Brain microvascular endothelial cell (primary cell): ENCODE results near the gene TLCD5.
A peak's percentile ranks its signal among the peaks of the same experiment; 100 is the strongest.

Experiments used
- DNase-seq: peaks from one replicate; pipeline ENCODE4 v3.0.0-alpha.2; 2020
- H3K27ac ChIP-seq: fragments of 250-450 bp; sonication (Bioruptor Pico); 2 replicates; pipeline ENCODE4 v1.5.1; 2020; ENCODE audit warnings: mild to moderate bottlenecking, moderate library complexity
- H3K27me3 ChIP-seq: fragments of 250-450 bp; sonication (Bioruptor Pico); replicated peaks from 2 replicates; pipeline ENCODE4 v1.5.1; 2020; ENCODE audit warnings: mild to moderate bottlenecking
- H3K36me3 ChIP-seq: fragments of 250-450 bp; sonication (Bioruptor Pico); replicated peaks from 2 replicates; pipeline ENCODE4 v1.5.1; 2020; ENCODE audit warnings: mild to moderate bottlenecking
- H3K4me3 ChIP-seq: 2 replicates; pipeline ENCODE4 v1.5.1; 2011; ENCODE audit warnings: low read depth, mild to moderate bottlenecking, control low read depth, low read length, moderate library complexity
- CTCF ChIP-seq: IDR thresholded peaks from 2 replicates; pipeline ENCODE4 v1.5.1; 2011; ENCODE audit warnings: low read depth, mild to moderate bottlenecking, moderate library complexity, low read length, control low read depth, inconsistent platforms; ENCODE audit errors: missing control alignments
- in situ Hi-C: cut with HindIII; loops from 2 replicates; pipeline ENCODE4 v1.10.0; 2017; ENCODE audit warnings: low sequenced_read_pairs, low pct_ligation_motif_present

Gene TLCD5

GRCh38 chr11:120335556-120335907 lies 10.4 kb downstream of the TLCD5 start:
- no peak for DNase-seq
- H3K4me3 ChIP-seq = peak overlapping the region; percentile 67
- peaks cover 1% of the 10 kb centered on the region for H3K36me3 ChIP-seq
- peak overlapping the region; percentile 76 for H3K27ac ChIP-seq
- in situ Hi-C loops = no loop called here
- H3K27me3 ChIP-seq = no peaks in the 10 kb centered on the region
- TF ChIP-seq CTCF = no peak

GRCh38 chr11:120335908-120336640 lies 11.0 kb downstream of the TLCD5 start, which contains the start of gene ARHGEF12:
TSS of gene ARHGEF12 (plus strand) at chr11:120336413. CDS start at chr11:120337244, 831 bp downstream.
- H3K36me3 ChIP-seq = no peaks in the 10 kb centered on the region
- H3K27ac ChIP-seq = peak within 1 kb of the TSS; percentile 76
- DNase-seq = peak; percentile 93
- no peaks in the 10 kb centered on the region for H3K27me3 ChIP-seq
- in situ Hi-C loops = no loop called here
- peak; percentile 55 for TF ChIP-seq CTCF
- peak within 1 kb of the TSS; percentile 84 for H3K4me3 ChIP-seq

- in situ Hi-C loops = no loop called here
- H3K27ac ChIP-seq = peak overlapping the region; percentile 76
- peak overlapping the region; percentile 84 for H3K4me3 ChIP-seq
- no peak for DNase-seq
- TF ChIP-seq CTCF = no peak
- no peaks in the 10 kb centered on the region for H3K36me3 ChIP-seq
- no peaks in the 10 kb centered on the region for H3K27me3 ChIP-seq
Observed at GRCh38 chr11:120336641-120337354, 11.7 kb downstream of the TLCD5 start.

- H3K27me3 ChIP-seq = no peaks in the 10 kb centered on the region
- in situ Hi-C loops = no loop called here
Observed at GRCh38 chr11:120337355-120338106, 12.4 kb downstream of the TLCD5 start.

More at GRCh38 chr11:120337355-120338106, 12.4 kb downstream of the TLCD5 start:
- H3K27ac ChIP-seq = peak overlapping the region; percentile 76
- H3K4me3 ChIP-seq = peak overlapping the region; percentile 84
- H3K36me3 ChIP-seq = no peaks in the 10 kb centered on the region
- no peak for DNase-seq
- TF ChIP-seq CTCF = no peak
